Stimulated activated CD4-positive, alpha-beta T cell treated with anti-CD3 and anti-CD28 coated beads, Interleukin-1b, Interleukin-23, amount 100 ng/mL, for 4 hours (primary cell): ENCODE data around the gene JARID2.

Experiments used
- DNase-seq, 2 donors: peaks; one replicate each; pipeline ENCODE4 v3.0.0-alpha.2; 2020; ENCODE audit warnings: low read depth in 2 of 2

The JARID2 gene

DNA sequence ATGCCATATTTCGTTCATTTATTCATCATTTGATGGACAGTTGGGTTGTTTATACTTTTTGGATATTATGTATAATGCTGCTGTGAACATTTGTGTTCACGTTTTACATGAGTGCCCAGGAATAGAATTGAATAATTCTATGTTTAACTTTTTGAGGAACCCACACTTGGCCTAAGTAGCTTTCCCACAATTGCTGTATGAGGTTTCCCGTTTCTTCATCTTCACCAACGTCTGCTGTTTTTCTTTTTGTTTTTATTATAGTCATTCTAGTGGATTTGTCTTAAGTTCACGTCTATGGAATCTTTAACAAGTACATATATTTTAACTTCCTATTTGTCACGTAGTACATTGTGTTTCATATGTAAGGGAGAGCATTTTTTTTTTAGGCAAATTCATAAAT is 110.3 kb downstream of the JARID2 start:
- no peak for DNase-seq

DNA sequence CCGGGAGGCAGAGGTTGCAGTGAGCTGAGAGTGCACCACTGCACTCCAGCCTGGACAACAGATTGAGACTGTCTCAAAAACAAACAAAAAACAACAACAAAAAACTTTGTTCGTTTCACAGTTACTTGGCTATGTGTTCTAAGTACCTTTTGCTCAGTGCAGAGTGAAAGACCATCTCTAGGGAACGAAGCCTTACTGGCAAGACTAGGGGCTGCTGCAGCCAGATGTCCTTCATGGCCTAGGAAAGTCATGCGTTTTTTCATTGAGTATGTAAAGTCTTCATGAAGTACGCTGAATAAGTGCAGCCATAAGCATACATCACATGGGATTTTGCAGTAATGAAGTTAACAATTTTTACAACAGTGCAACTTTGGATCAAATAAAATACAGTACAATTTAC is 111.1 kb downstream of the JARID2 start:
- DNase-seq, result no peak

DNA sequence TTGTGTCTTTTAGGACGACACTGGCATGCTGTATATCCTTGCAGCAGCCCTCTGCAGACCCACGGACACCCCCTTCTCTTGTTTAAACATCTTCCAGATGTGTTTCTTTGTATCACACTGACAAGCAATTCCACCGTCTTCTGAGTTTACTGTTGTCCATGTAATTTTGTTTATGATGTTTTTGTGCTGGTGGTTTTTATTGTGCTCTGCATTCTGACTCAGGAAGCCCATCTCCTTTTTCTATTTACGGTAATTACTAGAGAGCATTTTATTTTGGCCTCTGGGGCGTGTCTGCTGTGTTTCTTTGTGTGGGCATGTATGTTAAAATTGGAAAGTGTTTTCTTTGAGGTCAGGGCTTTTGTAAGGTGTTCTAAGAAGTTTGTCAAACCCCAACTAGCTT is 111.9 kb downstream of the JARID2 start:
- DNase-seq, result no peak

DNA sequence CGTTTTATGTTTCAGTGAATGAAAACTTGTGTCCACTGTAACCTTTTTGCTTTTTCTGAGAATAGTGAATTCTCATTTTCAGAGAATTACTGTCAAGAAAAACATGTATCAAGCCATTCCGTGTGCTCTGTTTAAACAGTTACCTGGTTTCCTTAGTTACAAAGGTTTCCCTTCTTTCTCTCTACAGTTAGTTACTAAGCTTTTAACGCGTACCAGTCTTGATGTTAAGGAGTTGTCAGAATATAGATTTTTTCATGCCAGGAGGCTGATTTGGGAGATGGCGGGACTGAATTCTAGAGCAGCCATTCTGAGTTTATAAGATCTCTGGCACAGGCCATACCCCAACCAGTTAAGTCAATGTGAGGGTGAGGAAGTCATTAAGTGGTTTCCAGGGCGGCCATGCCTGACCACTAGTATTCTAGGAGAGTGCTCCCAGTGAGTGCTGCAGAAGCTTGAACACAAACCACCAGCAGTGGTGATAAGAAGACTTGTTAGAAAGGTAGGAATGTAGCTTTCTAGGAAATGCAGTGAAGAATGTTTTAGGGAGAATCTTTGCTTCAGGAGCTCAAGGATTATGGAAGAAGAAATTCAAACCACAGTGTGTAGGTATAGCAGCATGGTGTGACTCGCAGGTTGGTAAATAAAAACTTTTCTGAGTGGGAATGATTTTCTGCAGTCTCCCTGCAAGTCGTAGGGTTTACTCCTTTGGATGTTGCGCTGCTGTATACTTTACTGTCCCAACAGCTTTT is 112.9 kb downstream of the JARID2 start:
- no peak for DNase-seq

DNA sequence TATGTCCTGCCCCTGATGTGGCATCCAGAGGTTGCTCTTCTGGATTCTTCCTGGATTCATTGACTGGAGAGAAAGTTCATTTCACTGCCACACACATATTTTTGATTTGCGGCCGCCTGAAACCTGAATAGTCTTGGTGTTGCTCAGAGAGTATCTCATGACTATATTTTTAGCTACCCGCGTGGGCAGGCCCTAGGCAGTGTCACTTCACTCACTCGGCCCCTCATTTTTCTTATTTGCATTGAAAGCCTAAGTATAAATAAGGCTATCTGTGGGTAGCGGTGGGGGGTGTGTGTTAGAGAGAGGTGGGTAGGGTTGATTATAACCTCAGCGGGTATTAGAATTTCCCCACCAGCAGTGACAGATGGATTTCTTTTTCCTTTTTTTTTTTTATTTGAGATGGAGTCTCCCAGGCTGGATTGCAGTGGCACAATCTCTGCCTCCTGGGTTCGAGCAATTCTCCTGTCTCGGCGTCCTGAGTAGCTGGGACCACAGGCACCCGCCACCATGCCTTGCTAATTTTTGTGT is 113.5 kb downstream of the JARID2 start:
- no peak for DNase-seq

DNA sequence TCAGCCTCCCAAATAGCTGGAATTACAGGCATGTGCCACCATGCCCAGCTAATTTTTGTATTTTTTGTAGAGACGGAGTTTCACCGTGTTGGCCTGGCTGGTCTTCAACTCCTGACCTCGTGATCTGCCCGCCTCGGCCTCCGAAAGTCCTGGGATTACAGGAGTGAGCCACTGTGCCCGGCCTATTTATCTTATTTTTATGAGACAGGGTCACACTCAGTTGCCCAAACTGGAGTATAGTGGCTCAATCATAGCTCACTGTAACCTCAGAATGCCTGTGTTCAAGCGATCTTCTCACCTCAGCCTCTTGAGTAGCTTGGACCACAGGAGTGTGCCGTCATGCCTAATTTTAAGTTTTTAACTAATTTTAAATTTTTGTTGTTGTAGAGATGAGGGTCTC is 114.4 kb downstream of the JARID2 start:
- DNase-seq, result no peak

DNA sequence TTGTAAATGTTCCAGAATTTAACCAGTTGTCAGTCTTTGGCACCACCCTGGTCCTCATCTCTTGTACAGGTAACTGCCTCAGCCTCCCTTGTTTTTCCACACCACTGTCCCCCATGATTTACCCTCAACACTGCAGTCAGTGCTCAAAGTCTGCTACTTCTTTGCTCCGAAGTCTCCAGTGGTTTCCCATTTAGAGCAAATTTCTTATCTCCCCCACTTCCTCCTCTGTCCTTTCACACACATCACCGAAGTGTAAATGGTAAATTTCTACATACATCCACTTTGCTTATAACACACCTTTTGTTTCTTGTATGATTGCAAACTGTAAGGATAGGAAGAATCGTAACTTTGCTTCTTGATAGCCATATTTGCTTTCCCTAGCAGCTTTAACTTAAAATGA is 115.3 kb downstream of the JARID2 start:
- DNase-seq, result no peak

DNA sequence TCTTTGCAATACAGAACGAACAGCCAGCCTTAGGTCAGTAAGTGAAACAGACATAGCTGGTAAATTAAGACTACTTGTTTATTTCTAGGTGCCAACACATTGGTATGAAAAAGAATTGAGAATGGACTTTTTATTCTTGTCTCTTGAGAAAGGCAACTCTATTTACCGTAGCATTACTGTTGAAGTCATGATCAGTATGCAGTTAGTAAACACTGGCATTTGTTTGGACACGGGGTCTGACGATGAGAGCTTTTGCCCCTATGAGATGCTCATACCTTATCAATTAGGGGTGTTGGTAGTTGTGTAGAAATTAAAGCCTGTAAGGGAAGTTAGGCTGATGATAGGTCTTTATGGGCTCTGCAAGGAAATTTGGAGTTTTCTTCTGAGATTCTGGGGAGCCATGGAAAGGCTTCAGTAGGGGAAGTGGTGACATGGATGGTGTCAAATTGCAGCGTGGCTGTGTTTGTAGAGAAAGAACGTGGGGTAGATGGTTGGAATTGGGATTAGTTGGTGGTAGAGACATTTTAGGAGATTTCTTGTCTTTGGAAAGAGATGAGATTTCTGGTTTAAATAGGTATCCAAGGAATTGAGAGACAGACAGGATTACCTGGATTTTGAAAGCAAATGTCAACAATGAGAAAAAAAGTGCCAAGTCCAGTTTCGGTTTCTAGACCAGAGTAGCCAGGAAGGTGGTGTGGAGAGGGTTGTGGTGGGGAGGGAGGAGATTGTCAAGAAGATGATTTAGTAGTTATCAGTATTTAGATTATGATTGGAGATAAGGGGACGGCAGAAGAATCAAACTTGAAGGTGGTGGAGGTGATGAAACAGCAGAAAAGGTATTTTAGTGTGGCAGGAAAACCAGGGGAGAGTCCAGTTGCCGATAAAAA is 116.6 kb downstream of the JARID2 start:
- DNase-seq, result no peak

DNA sequence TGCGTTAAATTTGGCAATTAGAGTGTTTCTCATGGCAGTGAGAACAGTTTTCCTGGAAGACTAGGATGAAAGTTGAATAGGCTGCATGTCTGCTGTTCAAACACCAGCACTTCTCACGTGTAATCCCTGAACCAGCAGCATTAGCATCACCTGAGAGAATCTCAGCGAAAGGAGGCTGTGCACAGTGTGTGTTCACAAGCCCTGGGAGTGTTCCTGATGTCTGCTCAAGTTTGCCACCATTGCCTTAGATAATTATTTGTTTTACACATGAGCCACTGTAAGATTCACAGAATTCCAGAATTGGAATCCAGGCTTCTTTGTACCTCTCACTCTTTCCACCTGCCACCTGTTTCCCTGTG is 117.3 kb downstream of the JARID2 start:
- no peak for DNase-seq

DNA sequence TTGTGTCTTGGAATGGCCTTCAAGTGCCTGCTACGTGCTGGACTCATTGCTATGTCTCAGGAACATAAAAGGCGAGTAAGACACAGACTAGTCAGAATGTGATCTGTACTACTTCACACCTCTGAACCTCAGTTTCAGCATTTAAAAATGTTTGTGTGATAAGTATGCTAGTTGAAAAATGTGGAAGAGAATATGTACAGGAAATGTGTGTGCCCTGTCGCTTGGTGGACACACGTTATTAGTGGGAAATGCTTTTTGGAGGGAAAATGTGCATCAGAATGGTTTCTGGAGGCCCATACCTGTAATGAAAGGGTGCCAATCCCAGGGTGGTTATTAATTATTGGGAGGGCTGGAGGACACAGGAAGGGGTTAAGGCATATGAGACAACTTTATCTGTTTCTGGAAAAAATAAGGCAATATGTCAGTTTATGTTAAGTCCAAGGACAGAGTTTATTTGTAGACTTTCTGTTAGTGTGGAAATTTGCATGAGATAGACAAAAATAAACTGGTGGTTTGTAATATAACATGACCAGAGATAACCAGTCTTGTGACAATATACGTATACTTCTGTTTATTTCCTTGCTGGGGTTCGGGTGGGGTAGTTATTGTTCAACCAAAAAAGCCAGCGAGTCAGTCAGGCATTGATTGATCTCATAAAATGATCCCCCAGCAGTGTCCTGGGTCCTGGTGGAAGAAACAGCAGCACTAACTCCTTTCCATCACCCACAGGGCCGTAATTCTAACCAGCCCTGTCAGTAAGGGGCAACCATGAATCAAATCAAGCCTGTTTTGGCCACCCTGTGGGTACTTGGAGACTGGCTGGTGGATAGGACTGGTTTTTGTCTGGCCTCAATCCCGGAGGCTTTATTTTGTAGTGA is 117.9 kb downstream of the JARID2 start:
- no peak for DNase-seq

DNA sequence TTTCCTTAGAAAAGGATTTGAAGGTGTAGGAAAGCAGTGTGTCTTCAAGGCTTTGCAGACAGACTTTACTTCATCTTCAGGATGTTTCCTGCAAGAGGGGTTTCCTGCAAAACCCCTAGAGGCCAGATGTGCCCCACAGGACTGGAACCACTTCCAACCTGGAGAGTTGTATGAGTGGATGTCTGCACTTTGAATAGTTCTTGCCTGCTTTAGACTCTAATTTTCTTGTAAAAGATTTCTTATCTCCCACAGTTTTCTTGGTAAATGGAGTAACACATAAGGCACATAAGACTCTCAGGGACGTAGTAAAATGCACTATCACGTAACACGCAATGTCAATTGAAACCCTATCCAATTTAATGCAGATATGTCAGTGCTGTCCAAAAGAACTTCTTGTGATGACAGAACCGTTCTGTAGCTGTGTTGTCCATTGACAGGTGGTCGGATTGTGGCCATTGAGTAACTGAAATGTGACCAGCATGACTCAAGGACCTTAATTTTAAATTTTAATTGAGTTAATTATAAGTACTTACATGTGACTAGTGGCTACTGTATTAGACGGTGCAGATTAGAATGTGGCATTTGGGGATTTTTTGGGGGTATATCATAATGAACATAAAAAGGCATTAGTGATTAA is 118.7 kb downstream of the JARID2 start:
- DNase-seq, result no peak

DNA sequence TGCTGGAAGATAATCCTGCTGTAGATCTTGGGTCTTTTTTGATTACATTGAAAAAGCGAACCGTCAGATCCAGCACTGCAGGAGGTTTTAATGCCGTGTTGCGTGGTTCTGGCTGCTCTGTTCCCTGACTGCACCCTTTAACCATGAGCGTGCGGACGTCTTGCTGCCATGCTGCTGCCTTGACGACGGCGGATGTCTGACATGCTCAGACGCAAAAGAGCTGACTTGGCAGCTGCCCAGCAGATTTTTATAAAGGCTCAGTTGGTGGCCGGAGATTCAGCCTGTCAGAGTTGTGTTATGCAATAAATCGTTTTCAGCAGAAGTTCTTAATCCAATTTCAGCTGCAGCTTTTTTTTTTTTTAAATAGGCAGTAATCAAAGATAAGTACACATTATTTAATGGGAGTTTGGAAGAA is 119.4 kb downstream of the JARID2 start:
- peak in 1 of 2 donors; percentile 18 for DNase-seq

DNA sequence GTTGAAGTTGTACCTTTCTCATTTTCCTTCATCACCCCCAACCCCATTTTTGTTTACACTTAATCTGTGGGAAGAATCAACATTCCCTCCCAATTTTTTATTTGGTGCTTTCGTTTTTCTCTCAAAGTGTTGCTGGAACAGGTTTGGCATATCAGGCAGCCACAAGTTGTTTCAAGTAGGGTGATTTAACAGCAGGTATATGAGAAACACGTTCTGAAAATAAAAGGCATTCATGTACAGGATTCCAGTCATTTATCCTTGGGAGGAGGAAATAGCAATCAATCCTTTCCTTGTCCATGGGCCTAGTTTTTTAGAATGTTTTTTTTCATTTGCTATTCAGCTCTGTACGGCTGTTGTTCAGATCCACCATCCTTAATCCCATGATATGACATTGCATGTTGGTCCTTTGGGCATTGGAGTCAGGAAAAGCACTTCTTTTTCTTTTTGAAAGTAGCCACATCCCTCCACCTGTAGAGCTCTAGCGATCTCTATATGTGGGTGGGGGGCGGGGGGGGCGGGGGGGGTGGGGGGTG is 120.2 kb downstream of the JARID2 start:
- DNase-seq, result no peak

DNA sequence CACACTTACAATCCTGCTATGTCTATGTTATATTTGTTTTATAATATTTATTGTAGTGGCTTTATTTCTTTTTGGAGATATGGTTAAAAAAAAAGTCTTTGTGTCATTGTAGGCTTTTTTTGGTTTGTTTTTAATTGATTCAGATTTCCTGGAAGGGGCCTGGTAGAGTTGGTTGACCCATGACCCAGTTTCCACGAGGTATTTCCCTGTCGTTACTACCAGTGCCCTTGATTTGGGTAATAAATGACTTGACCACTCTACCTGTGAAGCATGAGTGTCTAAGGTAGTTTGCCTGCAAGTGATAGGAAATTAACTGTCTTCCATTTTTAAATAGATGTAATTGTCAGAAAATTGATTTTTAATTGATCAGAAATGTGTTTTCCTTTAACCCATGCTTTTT is 121.0 kb downstream of the JARID2 start:
- DNase-seq, result no peak

DNA sequence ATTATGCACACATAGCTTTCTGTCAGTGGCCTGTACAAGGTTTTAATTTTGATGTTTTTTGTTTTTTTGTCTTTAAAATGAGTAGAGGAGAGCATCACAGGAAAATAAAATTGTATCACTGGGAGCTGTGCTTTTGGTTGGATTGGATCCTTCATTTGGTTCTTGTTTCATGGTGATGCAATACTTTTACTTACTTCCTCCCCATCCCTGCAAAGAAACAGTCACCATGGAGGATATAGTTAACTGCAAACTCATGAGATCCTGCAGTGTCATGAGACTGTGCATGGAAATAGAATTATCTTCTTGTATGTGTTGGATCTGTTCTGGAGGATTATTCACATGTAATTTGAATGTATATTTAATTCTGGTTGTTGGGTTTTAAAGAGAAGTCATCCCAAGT is 122.3 kb downstream of the JARID2 start:
- DNase-seq, result no peak

DNA sequence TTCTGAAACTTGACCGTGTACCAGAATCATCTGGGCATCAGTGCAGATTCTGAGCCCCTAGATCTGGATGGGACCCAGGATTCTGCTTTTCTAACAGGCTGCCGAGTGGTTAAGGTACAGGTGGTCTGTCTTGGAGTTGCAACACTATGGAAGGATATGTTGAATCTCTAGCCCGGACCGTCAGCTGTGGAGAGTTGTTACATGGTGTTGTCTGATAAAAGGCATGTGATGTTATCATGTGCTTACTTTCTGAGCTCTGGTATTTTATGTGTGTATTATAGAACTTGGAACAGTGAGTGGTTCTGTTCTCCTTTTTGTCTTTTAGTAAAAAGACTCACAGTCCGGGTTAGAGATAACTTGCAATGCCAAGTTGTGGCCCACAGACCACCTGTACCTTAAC is 123.0 kb downstream of the JARID2 start:
- DNase-seq, result no peak

DNA sequence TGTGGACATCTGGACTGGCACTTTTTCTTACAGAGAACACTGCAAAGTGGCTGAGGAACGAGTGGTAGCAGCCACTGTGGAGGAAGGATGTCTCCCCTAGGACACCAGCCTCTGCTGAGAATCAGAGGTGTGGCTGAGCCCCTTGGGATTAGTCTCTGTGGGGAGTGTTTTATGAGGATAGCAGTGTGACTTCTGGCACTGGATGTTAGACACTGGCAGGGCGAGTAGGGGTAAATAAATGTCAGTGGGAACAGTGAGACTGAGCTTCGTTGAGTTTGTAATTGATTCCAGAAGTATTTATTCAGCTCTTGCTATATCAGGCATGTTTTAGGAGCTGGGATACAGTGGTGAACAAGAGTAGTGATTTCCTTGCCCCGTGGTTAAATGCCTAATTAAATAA is 124.0 kb downstream of the JARID2 start:
- DNase-seq, result no peak

DNA sequence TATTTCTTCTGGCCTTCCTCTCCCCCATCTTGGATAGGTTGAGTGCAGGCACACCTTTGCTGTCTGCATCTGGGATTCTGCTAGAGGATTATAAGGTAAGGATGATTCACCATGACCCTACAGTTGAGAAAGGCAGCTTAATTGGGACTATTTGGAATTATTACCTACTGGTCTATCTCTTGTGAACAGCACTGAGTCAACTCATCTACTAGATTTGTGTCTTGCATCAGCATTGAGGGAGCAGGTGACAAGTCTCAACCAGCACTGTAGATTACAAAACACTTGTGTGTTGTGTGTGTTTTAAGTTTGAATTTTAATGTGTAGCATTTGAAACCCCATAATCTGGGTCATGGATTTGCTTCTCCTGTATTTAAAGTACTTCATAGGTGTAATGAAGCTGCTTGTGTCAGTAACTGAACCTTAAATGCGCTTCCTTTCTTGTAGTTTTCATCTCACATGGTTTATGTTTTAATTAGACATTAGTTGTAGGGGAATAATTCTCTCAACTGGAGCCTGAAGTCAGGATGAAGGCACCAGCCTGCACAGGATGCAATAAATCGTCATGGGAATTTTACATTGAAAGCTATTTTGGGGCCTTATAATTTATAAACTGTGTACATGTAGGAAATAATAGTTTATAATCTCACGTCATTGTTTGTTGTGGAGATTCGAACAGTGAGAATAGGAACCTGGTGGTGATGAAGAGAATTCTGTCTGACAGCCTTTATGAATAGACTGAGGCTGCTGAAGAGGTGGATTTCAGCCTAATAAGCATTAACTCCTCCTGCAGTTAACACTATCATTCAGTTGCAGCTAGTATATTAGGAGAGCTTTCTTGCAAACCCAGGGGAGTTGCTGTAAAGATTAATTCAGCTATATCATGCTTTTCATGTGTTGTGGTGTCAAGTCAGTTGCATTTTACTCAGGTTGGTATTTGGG is 125.1 kb downstream of the JARID2 start:
- no peak for DNase-seq

DNA sequence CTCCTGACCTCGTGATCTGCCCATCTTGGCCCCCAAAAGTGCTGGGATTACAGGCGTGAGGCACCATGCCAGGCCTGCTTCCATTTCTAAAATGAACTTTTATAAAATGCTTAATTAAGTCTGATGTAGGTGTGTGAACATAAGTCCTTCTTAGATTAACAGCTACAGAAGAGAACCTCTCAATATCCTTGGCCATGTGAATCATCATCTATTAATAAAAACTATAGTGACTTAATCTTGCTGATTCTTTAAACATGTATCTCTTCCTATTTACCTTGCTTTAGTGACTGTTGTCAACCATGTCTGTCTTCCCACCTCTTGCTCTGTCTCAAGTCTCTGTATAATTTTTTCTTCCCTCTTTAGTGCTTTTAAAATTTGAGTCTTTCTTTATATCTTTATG is 127.1 kb downstream of the JARID2 start:
- DNase-seq, result no peak

DNA sequence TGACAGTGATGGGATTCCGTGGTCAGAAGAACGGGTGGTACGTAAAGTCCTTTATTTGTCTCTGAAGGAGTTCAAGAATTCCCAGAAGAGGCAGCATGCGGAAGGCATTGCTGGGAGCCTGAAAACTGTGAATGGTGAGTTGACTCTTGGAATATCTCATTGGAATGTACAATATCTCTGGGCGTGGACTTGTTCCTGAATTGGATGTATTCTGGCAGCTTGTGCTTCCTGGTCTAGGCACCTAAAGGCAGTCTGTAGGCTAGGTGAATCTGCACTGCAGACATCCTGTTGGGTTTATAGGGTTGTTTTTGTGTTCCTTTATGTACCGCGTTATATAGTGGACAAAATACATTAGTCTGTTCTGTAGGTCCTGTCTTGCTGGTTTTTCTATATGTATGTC is 128.2 kb downstream of the JARID2 start:
- no peak for DNase-seq
